H1 (cell line): ENCODE data around the gene FMNL2. TPM values are rescaled to one million over a fixed set of nuclear protein-coding genes. Genes with fewer than 3 reads are reported as not detected.

Experiments
- ATF2 ChIP-seq: IDR thresholded peaks from 2 replicates; pipeline ENCODE4 v1.6.1; 2012; ENCODE audit warnings: low read length, inconsistent platforms
- CEBPB ChIP-seq: IDR thresholded peaks from 2 replicates; pipeline ENCODE4 v1.6.1; 2012; ENCODE audit warnings: low read depth, low read length
- CHD7 ChIP-seq: fragments of 300-600 bp; sonication (generic); IDR thresholded peaks from 2 replicates; pipeline ENCODE4 v1.7.1; 2012; ENCODE audit warnings: low read length, moderate library complexity, mild to moderate bottlenecking, inconsistent platforms; ENCODE audit not compliant: insufficient replicate concordance
- EGR1 ChIP-seq: IDR thresholded peaks from 2 replicates; pipeline ENCODE4 v1.6.1; 2011; ENCODE audit warnings: low read depth, low read length, borderline replicate concordance
- KDM1A ChIP-seq: fragments of 200-600, 300-600 bp; sonication (generic); IDR thresholded peaks from 2 replicates; pipeline ENCODE4 v1.7.1; 2016; ENCODE audit warnings: mild to moderate bottlenecking, low read length, borderline replicate concordance
- RNF2 ChIP-seq: fragments of 200-900, 300-1000 bp; sonication (generic); IDR thresholded peaks from 2 replicates; pipeline ENCODE4 v1.7.1; 2016; ENCODE audit warnings: borderline replicate concordance, low read depth, mild to moderate bottlenecking, antibody characterized with exemption, low read length; ENCODE audit not compliant: poor library complexity, severe bottlenecking; ENCODE audit errors: missing control alignments
- SP1 ChIP-seq: IDR thresholded peaks from 2 replicates; pipeline ENCODE4 v1.6.1; 2011; ENCODE audit warnings: low read depth, low read length
- SP2 ChIP-seq: IDR thresholded peaks from 2 replicates; pipeline ENCODE4 v1.6.1; 2012; ENCODE audit warnings: mild to moderate bottlenecking, low read length, inconsistent platforms
- SP4 ChIP-seq: IDR thresholded peaks from 2 replicates; pipeline ENCODE4 v1.6.1; 2012; ENCODE audit warnings: low read length, inconsistent platforms
- TAF1 ChIP-seq: IDR thresholded peaks from 2 replicates; pipeline ENCODE4 v1.6.1; 2011; ENCODE audit warnings: mild to moderate bottlenecking, low read depth, low read length
- ZNF274 ChIP-seq: IDR thresholded peaks from 2 replicates; pipeline ENCODE4 v1.7.0; 2012; ENCODE audit warnings: low read length, borderline replicate concordance; ENCODE audit errors: extremely low read depth
- polyA plus RNA-seq, 7 experiments: library from polyadenylated mRNA; depleted of rRNA in 3 of 7; stranded (reverse) in 5 of 7; unstranded in 2 of 7; fragments of >200 nt in 5 of 7; fragments of 200-250 nt in 2 of 7; gene quantifications; 1 replicate in 5 of 7; 2 replicates in 1 of 7; 4 replicates in 1 of 7; pipeline versions ENCODE4 v1.2.1 to v1.2.3, GENCODE V29; 2011 to 2013; ENCODE audit warnings: missing spikeins in 2 of 7, mixed read lengths in 2 of 7
- total RNA-seq: library from RNA; stranded (reverse); fragmentation: NEBNext Ultra II Directional; extraction: Animal tissue kit (Norgen Biotek cat#: 25700); gene quantifications from 2 replicates; pipeline ENCODE4 v1.2.1, GENCODE V29; 2021

The FMNL2 gene
- total and polyA plus RNA-seq, 2 of the 8 experiments (the other 6 are each of a cell fraction or from before 2014, with no cell fraction given) = 15.5 to 45.1 TPM

GRCh38 chr2:152518034-152518433, 183.1 kb downstream of the FMNL2 start (continued):
- TF ChIP-seq CHD7 = no peak
- TF ChIP-seq RNF2 = no peak
- no peak for TF ChIP-seq CEBPB
- TF ChIP-seq ATF2 = no peak
- no peak for TF ChIP-seq KDM1A
- TF ChIP-seq SP2 = no peak
- no peak for TF ChIP-seq ZNF274
- TF ChIP-seq SP4 = no peak
- TF ChIP-seq SP1 = no peak
- TF ChIP-seq TAF1 = no peak
- TF ChIP-seq EGR1 = no peak
